HL-60 (cell line): ENCODE data around the gene IL2RA.

ENCODE experiments used
- CTCF ChIP-seq: IDR thresholded peaks from one replicate; pipeline ENCODE4 v1.5.1; 2011; ENCODE audit warnings: low read length, control low read depth, inconsistent platforms; ENCODE audit not compliant: insufficient read depth
- POLR2AphosphoS5 ChIP-seq: IDR thresholded peaks from 2 replicates; pipeline ENCODE4 v1.6.1; 2012; ENCODE audit warnings: low read depth
- SPI1 ChIP-seq: IDR thresholded peaks from 2 replicates; pipeline ENCODE4 v1.6.1; 2012; ENCODE audit warnings: low read depth, mild to moderate bottlenecking, borderline replicate concordance
- TF ChIP-seq, protein P1 (sequence below): IDR thresholded peaks from 2 replicates; pipeline ENCODE4 v1.6.1; 2012; ENCODE audit warnings: low read depth; ENCODE audit not compliant: insufficient replicate concordance

- TF ChIP-seq CTCF (no peak), SPI1 (no peak), POLR2AphosphoS5 (no peak)
- TF ChIP-seq, protein P1, sequence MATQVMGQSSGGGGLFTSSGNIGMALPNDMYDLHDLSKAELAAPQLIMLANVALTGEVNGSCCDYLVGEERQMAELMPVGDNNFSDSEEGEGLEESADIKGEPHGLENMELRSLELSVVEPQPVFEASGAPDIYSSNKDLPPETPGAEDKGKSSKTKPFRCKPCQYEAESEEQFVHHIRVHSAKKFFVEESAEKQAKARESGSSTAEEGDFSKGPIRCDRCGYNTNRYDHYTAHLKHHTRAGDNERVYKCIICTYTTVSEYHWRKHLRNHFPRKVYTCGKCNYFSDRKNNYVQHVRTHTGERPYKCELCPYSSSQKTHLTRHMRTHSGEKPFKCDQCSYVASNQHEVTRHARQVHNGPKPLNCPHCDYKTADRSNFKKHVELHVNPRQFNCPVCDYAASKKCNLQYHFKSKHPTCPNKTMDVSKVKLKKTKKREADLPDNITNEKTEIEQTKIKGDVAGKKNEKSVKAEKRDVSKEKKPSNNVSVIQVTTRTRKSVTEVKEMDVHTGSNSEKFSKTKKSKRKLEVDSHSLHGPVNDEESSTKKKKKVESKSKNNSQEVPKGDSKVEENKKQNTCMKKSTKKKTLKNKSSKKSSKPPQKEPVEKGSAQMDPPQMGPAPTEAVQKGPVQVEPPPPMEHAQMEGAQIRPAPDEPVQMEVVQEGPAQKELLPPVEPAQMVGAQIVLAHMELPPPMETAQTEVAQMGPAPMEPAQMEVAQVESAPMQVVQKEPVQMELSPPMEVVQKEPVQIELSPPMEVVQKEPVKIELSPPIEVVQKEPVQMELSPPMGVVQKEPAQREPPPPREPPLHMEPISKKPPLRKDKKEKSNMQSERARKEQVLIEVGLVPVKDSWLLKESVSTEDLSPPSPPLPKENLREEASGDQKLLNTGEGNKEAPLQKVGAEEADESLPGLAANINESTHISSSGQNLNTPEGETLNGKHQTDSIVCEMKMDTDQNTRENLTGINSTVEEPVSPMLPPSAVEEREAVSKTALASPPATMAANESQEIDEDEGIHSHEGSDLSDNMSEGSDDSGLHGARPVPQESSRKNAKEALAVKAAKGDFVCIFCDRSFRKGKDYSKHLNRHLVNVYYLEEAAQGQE, result no peak
Measured at GRCh38 chr10:6017781-6018354, 44.3 kb downstream of the IL2RA start.
